Superior temporal gyrus (tissue), 1 donor: Measurements from ENCODE around the gene CLEC18B.
A peak's percentile ranks its signal among the peaks of the same experiment; 100 is the strongest.
"Not testable (repeated sequence)": the region's sequence is repeated elsewhere in the genome, so short reads cannot be mapped to it uniquely, and the experiment has no call there.

Source experiments
- DNase-seq: peaks from one replicate; pipeline ENCODE4 v3.0.0-alpha.2; 2016; ENCODE audit errors: extremely low spot score

The CLEC18B gene

GRCh38 chr16:74406600-74407361, 14.5 kb downstream of the CLEC18B start:
- not testable (repeated sequence) for DNase-seq

GRCh38 chr16:74404148-74404933, 16.9 kb downstream of the CLEC18B start:
- DNase-seq = not testable (repeated sequence)

GRCh38 chr16:74400238-74400637, 21.0 kb downstream of the CLEC18B start:
- DNase-seq = not testable (repeated sequence)

- DNase-seq = not testable (repeated sequence)
Measured at GRCh38 chr16:74398212-74398895, 22.9 kb downstream of the CLEC18B start.

- not testable (repeated sequence) for DNase-seq
Measured at GRCh38 chr16:74396521-74397017, 24.7 kb downstream of the CLEC18B start.

- DNase-seq = not testable (repeated sequence)
Measured at GRCh38 chr16:74394604-74395003, 26.7 kb downstream of the CLEC18B start.

- not testable (repeated sequence) for DNase-seq
Measured at GRCh38 chr16:74394131-74394530, 27.1 kb downstream of the CLEC18B start.

GRCh38 chr16:74391454-74392050, 29.7 kb downstream of the CLEC18B start:
- DNase-seq = not testable (repeated sequence)

- not testable (repeated sequence) for DNase-seq
Measured at GRCh38 chr16:74382339-74383034, 38.8 kb downstream of the CLEC18B start.

GRCh38 chr16:74373847-74374184, 47.5 kb downstream of the CLEC18B start:
- DNase-seq = not testable (repeated sequence)

GRCh38 chr16:74372953-74373846, 48.1 kb downstream of the CLEC18B start:
- DNase-seq = no peak

GRCh38 chr16:74372369-74372768, 48.9 kb downstream of the CLEC18B start:
- no peak for DNase-seq

GRCh38 chr16:74370338-74371135, 50.7 kb downstream of the CLEC18B start:
- DNase-seq = not testable (repeated sequence)

- peak; percentile 84 for DNase-seq
Measured at GRCh38 chr16:74368002-74368911, 53.0 kb downstream of the CLEC18B start.

- DNase-seq = peak; percentile 12
Measured at GRCh38 chr16:74367469-74368001, 53.7 kb downstream of the CLEC18B start.

GRCh38 chr16:74361646-74362610, 59.4 kb downstream of the CLEC18B start:
- DNase-seq = not testable (repeated sequence)
